ENCODE results near the gene GATAD2A.

Gene GATAD2A

GRCh38 chr19:19549804-19550464 is 144.5 kb downstream of the GATAD2A start:
- DNase-seq, result no peak

- DNase-seq, result no peak
These were observed 145.0 kb downstream of the GATAD2A start for GRCh38 chr19:19550485-19550929.

GRCh38 chr19:19550972-19551852 is 145.7 kb downstream of the GATAD2A start:
- no peak for DNase-seq

- no peak for DNase-seq
These were observed 146.3 kb downstream of the GATAD2A start for GRCh38 chr19:19551853-19552192.

DNA sequence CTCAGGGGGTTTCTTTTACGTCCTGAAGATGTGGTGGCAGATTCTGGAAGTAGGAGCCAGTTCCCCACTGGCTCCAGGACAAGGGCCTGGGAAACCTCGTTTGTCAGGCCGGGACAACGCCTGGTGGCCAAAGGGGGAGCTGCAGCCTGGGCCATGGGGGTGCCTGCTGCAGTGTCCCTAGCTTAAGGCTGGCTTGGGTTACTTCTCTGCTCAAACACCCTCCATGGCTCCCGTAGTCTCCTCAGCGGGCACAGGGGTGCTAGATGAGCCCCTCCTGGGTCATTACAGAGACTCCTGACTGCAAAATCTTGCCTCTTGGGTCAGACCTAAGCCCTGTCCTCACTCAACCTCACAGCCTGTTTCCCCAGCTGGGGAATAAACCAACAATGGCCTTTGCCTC is 147.3 kb downstream of the GATAD2A start:
- DNase-seq, result no peak

DNA sequence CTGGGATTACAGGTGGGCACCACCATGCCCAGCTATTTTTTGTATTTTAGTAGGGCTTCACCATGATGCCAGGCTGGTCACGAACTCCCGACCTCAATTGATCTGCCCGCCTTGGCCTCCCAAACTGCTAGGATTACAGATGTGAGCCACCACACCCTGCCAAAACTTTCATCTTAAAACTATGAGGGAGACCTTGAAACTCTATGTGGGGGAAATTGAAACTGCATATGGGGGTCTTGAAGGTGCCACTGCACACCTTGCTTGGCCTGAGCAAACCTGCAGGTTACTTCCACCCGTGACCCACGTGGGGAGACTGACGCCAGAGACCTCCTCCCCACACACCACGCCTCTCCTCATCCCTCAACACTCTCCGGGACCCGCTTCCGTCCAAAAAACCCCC is 148.2 kb downstream of the GATAD2A start:
- no peak for DNase-seq

GRCh38 chr19:19554074-19555023 is 148.9 kb downstream of the GATAD2A start:
- DNase-seq, result peak; percentile 40 to 63

DNA sequence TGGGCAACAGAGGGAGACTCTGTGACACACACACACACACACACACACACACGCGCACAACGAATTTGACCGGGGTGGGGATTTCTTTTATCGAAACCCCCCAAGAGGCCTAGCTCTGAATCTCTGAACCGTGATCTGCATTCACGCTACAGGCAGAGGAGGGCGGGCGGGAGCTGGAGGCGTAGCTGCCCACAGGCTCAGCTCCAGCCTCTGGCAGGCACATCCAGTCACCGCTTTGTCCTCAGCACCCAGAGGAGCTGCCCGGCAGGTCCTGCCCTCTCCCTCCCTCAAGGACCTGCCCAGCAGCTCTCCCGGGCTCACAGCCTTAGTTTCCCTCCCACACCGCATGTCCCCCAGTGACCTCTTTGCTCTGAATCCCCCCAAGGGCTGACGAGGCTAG is 152.6 kb downstream of the GATAD2A start:
- DNase-seq, result no peak
